HAP-1 (cell line): ENCODE results near the gene CTCFL.
"Not testable (repeated sequence)": the region's sequence is repeated elsewhere in the genome, so short reads cannot be mapped to it uniquely, and the experiment has no call there.

Experiments
- DNase-seq, 2 experiments: peaks; one replicate each; pipeline ENCODE4 v3.0.0-alpha.2; 2016 to 2020; ENCODE audit warnings: low spot score in 2 of 2
- H3K27me3 ChIP-seq: fragments of 250-450 bp; sonication (Bioruptor Pico); 2 replicates; pipeline ENCODE4 v1.5.1; 2020; ENCODE audit warnings: low read depth, mild to moderate bottlenecking, moderate library complexity
- H3K36me3 ChIP-seq: fragments of 250-450 bp; sonication (Bioruptor Pico); replicated peaks from 2 replicates; pipeline ENCODE4 v1.5.1; 2020; ENCODE audit warnings: mild to moderate bottlenecking
- H3K4me1 ChIP-seq: fragments of 250-450 bp; sonication (Bioruptor Pico); 2 replicates; pipeline ENCODE4 v1.5.1; 2020; ENCODE audit warnings: mild to moderate bottlenecking
- H3K4me3 ChIP-seq: fragments of 250-450 bp; sonication (Bioruptor Pico); 2 replicates; pipeline ENCODE4 v1.5.1; 2020; ENCODE audit warnings: mild to moderate bottlenecking, moderate library complexity
- H3K9me3 ChIP-seq: fragments of 250-450 bp; sonication (Bioruptor Pico); 2 replicates; pipeline ENCODE4 v1.5.1; 2020; ENCODE audit warnings: mild to moderate bottlenecking, moderate library complexity
- in situ Hi-C: fragments of 300-500 bp; cut with MboI; formaldehyde crosslinking; loops from 3 replicates; pipeline ENCODE4 v1.14.3; 2020; ENCODE audit warnings: low sequenced_read_pairs, inconsistent platforms, mixed read lengths

The CTCFL gene

GRCh38 chr20:57482148-57482547 lies 42.8 kb downstream of the CTCFL start:
- H3K36me3 ChIP-seq, result no peaks in the 10 kb centered on the region
- no peak for DNase-seq
- 0 out of 2 replicates have a peak, but pooled peaks cover 3% of the 10 kb centered on the region for H3K27me3 ChIP-seq
- H3K4me3 ChIP-seq, result no peak overlapping the region
- H3K4me1 ChIP-seq, result no peaks in the 10 kb centered on the region
- in situ Hi-C loops, result loop anchor here (25.0 kb wide), 1 partner anchor 395 kb away; no protein-coding TSS in a partner anchor
- no peaks in the 10 kb centered on the region for H3K9me3 ChIP-seq

- Histone ChIP-seq H3K4me1 (no peaks in the 10 kb centered on the region), H3K9me3 (no peaks in the 10 kb centered on the region), H3K4me3 (no peak overlapping the region), H3K27me3 (no peaks in the 10 kb centered on the region), H3K36me3 (no peaks in the 10 kb centered on the region)
- in situ Hi-C loops, result loop anchor here (25.0 kb wide), 1 partner anchor 394 kb away; no protein-coding TSS in a partner anchor
- DNase-seq, result no peak
Measured at GRCh38 chr20:57481281-57481711, 43.6 kb downstream of the CTCFL start.

- Histone ChIP-seq H3K9me3 (no peaks in the 10 kb centered on the region), H3K27me3 (no peaks in the 10 kb centered on the region), H3K36me3 (no peaks in the 10 kb centered on the region), H3K4me3 (no peak overlapping the region), H3K4me1 (no peaks in the 10 kb centered on the region)
- no peak for DNase-seq
- in situ Hi-C loops, result loop anchor here (25.0 kb wide), 1 partner anchor 393 kb away; no protein-coding TSS in a partner anchor
Measured at GRCh38 chr20:57480444-57481160, 44.3 kb downstream of the CTCFL start.

- Histone ChIP-seq H3K4me3 (no peak overlapping the region), H3K27me3 (no peaks in the 10 kb centered on the region), H3K9me3 (no peaks in the 10 kb centered on the region), H3K4me1 (no peaks in the 10 kb centered on the region), H3K36me3 (no peaks in the 10 kb centered on the region)
- in situ Hi-C loops, result loop anchor here (25.0 kb wide), 1 partner anchor 392 kb away; no protein-coding TSS in a partner anchor
- no peak for DNase-seq
Measured at GRCh38 chr20:57479196-57479595, 45.7 kb downstream of the CTCFL start.

GRCh38 chr20:57478176-57478575 lies 46.8 kb downstream of the CTCFL start:
- H3K9me3 ChIP-seq, result no peaks in the 10 kb centered on the region
- no peaks in the 10 kb centered on the region for H3K27me3 ChIP-seq
- no peaks in the 10 kb centered on the region for H3K4me1 ChIP-seq
- DNase-seq, result no peak
- H3K36me3 ChIP-seq, result no peaks in the 10 kb centered on the region
- no peak overlapping the region for H3K4me3 ChIP-seq
- in situ Hi-C loops, result loop anchor here (25.0 kb wide), 1 partner anchor 391 kb away; no protein-coding TSS in a partner anchor

- no peak overlapping the region for H3K4me3 ChIP-seq
- H3K9me3 ChIP-seq, result no peaks in the 10 kb centered on the region
- DNase-seq, result no peak
- no peaks in the 10 kb centered on the region for H3K36me3 ChIP-seq
- no peaks in the 10 kb centered on the region for H3K27me3 ChIP-seq
- in situ Hi-C loops, result loop anchor here (25.0 kb wide), 1 partner anchor 390 kb away; no protein-coding TSS in a partner anchor
- no peaks in the 10 kb centered on the region for H3K4me1 ChIP-seq
Measured at GRCh38 chr20:57476641-57477461, 48.1 kb downstream of the CTCFL start.

GRCh38 chr20:57476084-57476526 lies 48.8 kb downstream of the CTCFL start:
- Histone ChIP-seq H3K27me3 (no peaks in the 10 kb centered on the region), H3K4me1 (no peaks in the 10 kb centered on the region), H3K9me3 (no peaks in the 10 kb centered on the region), H3K36me3 (no peaks in the 10 kb centered on the region), H3K4me3 (no peak overlapping the region)
- in situ Hi-C loops, result loop anchor here (25.0 kb wide), 1 partner anchor 389 kb away; no protein-coding TSS in a partner anchor
- DNase-seq, result no peak

GRCh38 chr20:57475388-57476083 lies 49.4 kb downstream of the CTCFL start:
- H3K27me3 ChIP-seq, result no peaks in the 10 kb centered on the region
- no peaks in the 10 kb centered on the region for H3K36me3 ChIP-seq
- in situ Hi-C loops, result loop anchor here (25.0 kb wide), 1 partner anchor 388 kb away; no protein-coding TSS in a partner anchor
- no peak for DNase-seq
- H3K4me1 ChIP-seq, result no peaks in the 10 kb centered on the region
- no peak overlapping the region for H3K4me3 ChIP-seq
- H3K9me3 ChIP-seq, result no peaks in the 10 kb centered on the region

GRCh38 chr20:57474816-57475215 lies 50.1 kb downstream of the CTCFL start:
- no peaks in the 10 kb centered on the region for H3K27me3 ChIP-seq
- DNase-seq, result no peak
- no peaks in the 10 kb centered on the region for H3K4me1 ChIP-seq
- H3K9me3 ChIP-seq, result no peaks in the 10 kb centered on the region
- no peaks in the 10 kb centered on the region for H3K36me3 ChIP-seq
- no peak overlapping the region for H3K4me3 ChIP-seq
- in situ Hi-C loops, result loop anchor here (25.0 kb wide), 1 partner anchor 388 kb away; no protein-coding TSS in a partner anchor

GRCh38 chr20:57474205-57474604 lies 50.7 kb downstream of the CTCFL start:
- in situ Hi-C loops, result no loop called here
- Histone ChIP-seq H3K27me3 (no peaks in the 10 kb centered on the region), H3K36me3 (no peaks in the 10 kb centered on the region), H3K9me3 (no peaks in the 10 kb centered on the region), H3K4me3 (no peak overlapping the region), H3K4me1 (no peaks in the 10 kb centered on the region)
- no peak for DNase-seq

- H3K4me3 ChIP-seq, result no peak overlapping the region
- H3K27me3 ChIP-seq, result no peaks in the 10 kb centered on the region
- H3K9me3 ChIP-seq, result no peaks in the 10 kb centered on the region
- H3K4me1 ChIP-seq, result no peaks in the 10 kb centered on the region
- in situ Hi-C loops, result no loop called here
- no peaks in the 10 kb centered on the region for H3K36me3 ChIP-seq
- peak; percentile 19 to 38 for DNase-seq
Measured at GRCh38 chr20:57473246-57474048, 51.5 kb downstream of the CTCFL start.

- DNase-seq, in situ Hi-C loops: not testable (repeated sequence)
Measured at GRCh38 chr20:57472474-57472873, 52.5 kb downstream of the CTCFL start.

More at GRCh38 chr20:57472474-57472873, 52.5 kb downstream of the CTCFL start:
- H3K4me1 ChIP-seq, H3K36me3 ChIP-seq, H3K4me3 ChIP-seq, H3K27me3 ChIP-seq, H3K9me3 ChIP-seq: not testable (repeated sequence)
